ENCODE measurements around the gene STAT4.

Gene STAT4

GRCh38 chr2:191083540-191083939 is 67.3 kb downstream of the STAT4 start:
- no peak for DNase-seq (ENCODE audit: low read depth)

GRCh38 chr2:191082321-191082720 is 68.5 kb downstream of the STAT4 start:
- no peak for DNase-seq (ENCODE audit: low read depth)

DNA sequence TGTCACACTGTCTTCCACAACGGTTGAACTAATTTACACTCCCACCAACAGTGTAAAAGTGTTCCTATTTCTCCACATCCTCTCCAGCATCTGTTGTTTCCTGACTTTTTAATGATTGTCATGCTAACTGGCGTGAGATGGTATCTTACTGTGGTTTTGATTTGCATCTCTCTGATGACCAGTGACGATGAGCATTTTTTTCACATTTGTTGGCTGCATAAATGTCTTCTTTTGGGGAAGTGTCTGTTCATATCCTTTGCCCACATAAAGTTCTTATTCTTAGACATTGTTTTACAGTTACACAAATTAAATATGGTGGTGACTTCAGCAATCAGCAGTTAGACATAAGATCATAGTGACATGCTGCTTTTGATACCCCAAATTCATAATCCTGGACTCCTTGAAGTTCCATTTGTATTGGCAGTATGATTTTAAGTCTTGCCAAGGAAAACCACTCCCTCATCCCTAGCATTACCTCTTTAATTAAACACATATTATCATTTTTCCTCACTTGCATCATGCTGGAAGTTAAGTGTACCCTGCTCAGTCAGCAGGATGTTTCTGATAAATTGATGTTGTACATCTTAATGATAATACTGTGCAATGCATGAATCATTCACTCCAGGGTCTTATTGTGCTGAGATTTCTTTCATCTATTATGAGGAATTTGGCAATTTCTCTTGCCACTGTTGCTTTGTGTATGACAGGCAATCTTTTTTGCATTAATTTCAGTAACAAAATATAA is 69.2 kb downstream of the STAT4 start:
- peak; percentile 4 for DNase-seq (ENCODE audit: low read depth)

DNA sequence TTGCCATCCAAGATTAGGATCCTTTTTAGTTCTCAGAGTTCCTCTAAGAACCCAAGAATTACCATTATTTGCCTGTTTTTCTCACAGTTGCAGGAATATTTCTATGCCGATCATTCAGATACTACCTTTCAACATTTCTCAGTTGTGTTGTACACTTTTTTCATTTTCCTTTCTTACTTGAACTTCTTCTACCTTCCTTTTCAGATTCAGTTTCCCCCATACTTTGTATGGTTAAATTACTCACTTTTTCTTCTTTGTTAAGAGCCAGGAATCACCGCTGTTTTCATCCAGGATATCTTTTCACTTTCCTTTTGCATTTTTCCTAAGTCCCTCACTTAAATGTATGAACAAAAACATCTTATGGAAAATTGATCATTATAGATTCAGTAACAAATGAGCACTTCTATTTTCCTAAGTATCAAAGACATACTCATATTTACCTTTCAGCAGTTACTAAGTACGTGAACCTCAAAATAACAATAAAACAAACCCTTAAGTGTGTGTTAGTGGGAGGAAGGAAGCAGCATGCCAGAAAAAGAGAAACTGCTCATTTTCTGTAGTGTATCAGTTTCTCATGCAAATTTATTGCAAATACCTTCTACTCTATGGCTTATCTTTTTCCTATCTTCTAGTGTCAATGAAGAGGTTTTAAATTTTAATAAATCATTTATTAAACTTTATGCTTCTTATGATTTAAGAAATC is 72.5 kb downstream of the STAT4 start:
- no peak for DNase-seq (ENCODE audit: low read depth)

GRCh38 chr2:191070276-191070675 is 80.5 kb downstream of the STAT4 start:
- no peak for DNase-seq (ENCODE audit: low read depth)

GRCh38 chr2:191069606-191070005 is 81.2 kb downstream of the STAT4 start:
- no peak for DNase-seq (ENCODE audit: low read depth)

DNA sequence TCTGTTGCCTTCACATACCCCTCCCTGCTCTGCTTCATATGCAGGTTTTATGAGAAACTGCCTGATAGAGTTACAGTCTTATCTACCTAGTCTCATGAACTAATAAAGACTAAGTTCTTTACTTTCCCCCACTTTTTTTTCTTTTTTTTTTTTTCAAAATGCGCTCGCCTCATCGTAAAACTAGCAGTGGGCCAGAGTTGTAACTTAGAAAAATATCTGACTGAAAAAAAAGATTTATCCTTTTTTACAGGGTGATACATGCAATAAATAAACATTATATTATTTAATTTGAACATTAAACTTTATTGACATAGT is 83.9 kb downstream of the STAT4 start:
- DNase-seq (ENCODE audit: low read depth) = no peak

DNA sequence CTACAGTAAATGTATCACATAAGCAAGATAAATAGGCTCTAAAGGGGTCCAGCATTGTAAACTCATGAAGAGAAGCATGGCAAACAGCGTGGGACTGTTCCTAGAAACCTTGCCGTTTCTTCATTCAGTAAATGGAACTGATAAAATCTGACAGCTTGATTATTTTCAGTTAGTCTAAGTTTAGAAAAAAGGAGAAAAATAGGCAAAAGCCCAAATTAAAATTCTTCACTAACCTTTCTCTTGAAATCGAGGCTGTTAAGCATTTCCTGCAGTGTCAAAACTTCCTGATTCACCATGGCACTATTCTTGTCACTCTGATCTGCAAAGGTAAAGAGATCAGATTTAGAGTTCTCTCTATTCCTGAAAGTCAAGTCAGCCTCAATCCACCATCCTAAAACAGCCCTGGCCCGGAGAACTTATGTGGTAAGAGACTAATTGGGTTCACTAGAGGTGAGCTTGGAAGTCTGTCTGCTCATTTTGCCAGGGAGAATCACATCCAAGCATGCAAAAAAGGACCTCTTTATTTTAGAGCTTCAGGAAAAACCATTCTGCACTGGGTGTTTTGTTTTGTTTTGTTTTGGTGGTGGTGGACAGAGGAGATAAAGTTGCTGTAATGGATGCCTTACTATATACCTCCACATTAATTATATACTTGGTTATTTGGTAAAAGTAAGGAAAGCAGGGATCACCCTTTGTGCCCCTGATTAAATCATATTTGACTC is 84.4 kb downstream of the STAT4 start:
- DNase-seq (ENCODE audit: low read depth) = no peak

DNA sequence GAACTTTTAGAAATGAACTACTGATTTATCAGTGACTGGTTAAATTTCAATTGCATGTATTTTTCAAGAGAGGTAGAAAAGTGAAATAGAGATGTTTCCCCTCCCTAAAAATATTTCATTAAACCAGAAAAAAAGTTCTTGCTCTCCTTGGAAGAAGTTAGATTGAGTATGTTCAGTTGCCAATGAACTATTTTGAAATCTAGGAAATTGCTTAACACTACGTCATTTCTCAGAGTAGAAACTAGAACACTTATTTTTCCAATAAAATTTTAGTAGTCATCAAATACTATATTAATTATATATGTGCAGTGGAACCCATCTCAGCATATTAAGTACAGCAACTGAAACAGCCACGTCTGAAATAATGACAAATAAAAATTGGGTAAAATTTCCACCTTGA is 85.0 kb downstream of the STAT4 start:
- DNase-seq (ENCODE audit: low read depth) = no peak

GRCh38 chr2:191064590-191064989 is 86.2 kb downstream of the STAT4 start:
- no peak for DNase-seq (ENCODE audit: low read depth)

GRCh38 chr2:191063584-191063983 is 87.2 kb downstream of the STAT4 start:
- no peak for DNase-seq (ENCODE audit: low read depth)

GRCh38 chr2:191061381-191061980 is 89.3 kb downstream of the STAT4 start:
- no peak for DNase-seq (ENCODE audit: low read depth)

DNA sequence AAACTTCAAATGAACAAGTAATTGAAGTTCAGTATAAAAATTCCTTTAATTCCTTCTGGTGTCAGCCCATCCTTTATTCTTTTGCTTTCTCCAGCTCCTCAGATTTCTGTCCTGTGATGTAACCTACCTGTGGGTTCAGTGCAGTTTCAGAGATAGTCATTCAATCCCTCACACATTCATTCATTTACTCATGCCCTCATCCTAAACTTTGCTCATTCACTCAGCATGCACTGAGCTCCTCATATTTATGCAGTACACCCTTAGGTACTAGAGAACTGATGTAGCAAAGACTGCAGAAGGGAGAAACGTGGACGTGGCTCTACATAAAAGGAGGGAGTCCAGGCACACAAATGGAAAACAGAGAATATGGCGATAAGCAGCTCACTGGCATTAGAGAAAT is 91.5 kb downstream of the STAT4 start:
- DNase-seq (ENCODE audit: low read depth) = no peak

DNA sequence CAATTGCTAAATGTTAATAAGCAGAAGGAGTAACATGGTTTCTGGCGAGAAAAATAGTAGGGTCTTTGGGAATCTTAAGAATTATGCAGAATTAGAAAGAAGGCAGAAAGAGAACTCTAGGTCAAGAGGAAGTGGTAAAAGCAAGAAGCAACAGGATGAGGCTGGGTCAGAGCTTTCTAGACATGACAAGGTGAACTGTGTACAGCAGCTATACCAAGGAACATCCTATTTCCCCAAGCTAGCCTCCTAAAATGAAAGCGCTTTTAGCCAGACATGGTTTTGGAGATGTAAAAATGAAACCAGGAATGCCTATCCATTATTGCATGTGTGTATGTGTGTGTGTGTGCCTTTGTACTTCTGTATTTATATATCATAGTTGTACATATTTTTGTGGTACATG is 94.6 kb downstream of the STAT4 start:
- no peak for DNase-seq (ENCODE audit: low read depth)

- DNase-seq (ENCODE audit: low read depth) = no peak
Measured at GRCh38 chr2:191053256-191053655, 97.5 kb downstream of the STAT4 start.

- DNase-seq (ENCODE audit: low read depth) = peak; percentile 49
Measured at GRCh38 chr2:191051825-191052778, 98.7 kb downstream of the STAT4 start.

DNA sequence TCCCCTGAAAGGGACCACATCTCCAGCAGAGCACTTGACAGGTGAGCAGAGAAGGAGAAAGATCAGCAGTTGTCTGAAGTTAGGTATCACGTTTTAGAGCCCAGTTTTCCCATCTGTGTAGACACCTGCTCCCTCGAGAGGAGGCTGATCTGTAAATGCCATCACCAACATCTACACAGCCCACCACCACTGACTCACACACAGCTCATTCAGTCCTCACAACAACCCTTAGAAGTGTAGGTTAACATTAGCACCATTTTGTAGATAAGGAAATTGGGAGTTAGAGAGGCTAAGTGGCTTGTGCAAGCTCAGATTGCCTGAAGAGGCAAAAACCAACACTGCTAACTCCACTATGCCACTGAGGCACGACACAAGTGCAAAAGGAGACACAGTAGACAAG is 99.6 kb downstream of the STAT4 start:
- no peak for DNase-seq (ENCODE audit: low read depth)

GRCh38 chr2:191050640-191050987 is 100.2 kb downstream of the STAT4 start:
- peak; percentile 58 for DNase-seq (ENCODE audit: low read depth)

- peak; percentile 67 for DNase-seq (ENCODE audit: low read depth)
Measured at GRCh38 chr2:191049728-191050639, 100.8 kb downstream of the STAT4 start.

DNA sequence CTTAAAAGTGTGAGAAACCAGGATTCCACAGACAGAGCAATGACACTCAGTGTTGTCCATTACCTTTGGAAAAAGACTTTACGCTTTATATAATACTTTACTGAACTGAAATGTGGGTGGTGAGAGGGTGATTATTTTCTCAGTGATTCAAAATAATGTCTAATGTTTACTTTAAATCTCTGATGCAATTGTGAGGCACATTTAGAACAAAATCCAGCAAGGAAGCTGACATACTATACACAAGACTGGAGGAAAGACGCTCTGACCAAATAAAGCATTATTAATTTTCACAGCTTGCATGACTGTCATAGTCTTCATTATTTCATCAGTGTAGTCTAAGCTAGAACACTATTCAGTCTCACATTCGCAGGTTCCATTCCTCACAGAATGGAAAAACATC is 102.7 kb downstream of the STAT4 start:
- no peak for DNase-seq (ENCODE audit: low read depth)

GRCh38 chr2:191045141-191045540 is 105.7 kb downstream of the STAT4 start:
- DNase-seq (ENCODE audit: low read depth) = no peak
